HepG2 (cell line): ENCODE data around the gene CYP17A1. TPM values are rescaled to one million over a fixed set of nuclear protein-coding genes. Genes with fewer than 3 reads are reported as not detected.

Experiments used
- ATAC-seq: fragments of 200-7000 bp; cut with Tn5 transposase; 3 replicates; pipeline ENCODE4 v1.9.1; 2020; ENCODE audit warnings: mild to moderate bottlenecking, moderate library complexity
- BruUV-seq: library from RNA; stranded (reverse); fragments of 400-500 nt; replicated peaks from 2 replicates; lab custom pipeline; 2021; lab: Mats Ljungman, UMichigan
- CTCF ChIA-PET: fragments of 300-600 bp; formaldehyde crosslinking; extraction: SDS; loops from one replicate; lab custom pipeline; 2021; ENCODE audit warnings: low total read pairs, inconsistent platforms, low intra/inter-chr PET ratio; lab: Yijun Ruan, JAX
- POLR2A ChIA-PET: fragments of 350-600 bp; sonication (Branson Sonifier 250); formaldehyde crosslinking; loops from one replicate; lab custom pipeline; 2020; ENCODE audit warnings: antibody characterized with exemption, inconsistent platforms; lab: Yijun Ruan, JAX
- DNase-seq: peaks from one replicate; pipeline ENCODE4 v3.0.0-alpha.2; 2015; ENCODE audit warnings: low spot score
- FAIRE-seq: peaks from 3 replicates; lab custom pipeline; 2011; peaks lifted over from hg19 to GRCh38; lab: Jason Lieb, UNC
- H2AFZ ChIP-seq: one replicate; pipeline ENCODE4 v1.6.1; 2011; ENCODE audit warnings: low read length, inconsistent platforms
- H3K27ac ChIP-seq: fragments of 300-600 bp; 3 replicates; pipeline ENCODE4 v1.8.0; 2011; ENCODE audit warnings: mixed run types, mild to moderate bottlenecking, mixed read lengths, low read length, inconsistent platforms; ENCODE audit not compliant: insufficient read depth; ENCODE audit errors: extremely low read length
- H3K27me3 ChIP-seq, 2 experiments: fragments of 200-600 bp in 1 of 2; 2 replicates in 1 of 2; 3 replicates in 1 of 2; pipeline versions ENCODE4 v1.6.0 to v1.8.0; 2011; ENCODE audit warnings: low read length in 2 of 2, mild to moderate bottlenecking in 2 of 2, moderate library complexity in 2 of 2, inconsistent platforms in 1 of 2; ENCODE audit not compliant: insufficient read depth in 2 of 2, control insufficient read depth in 1 of 2
- H3K36me3 ChIP-seq, 2 experiments: fragments of 200-600 bp in 1 of 2; replicated peaks in 1 of 2; 2 replicates in 1 of 2; 3 replicates in 1 of 2; pipeline versions ENCODE4 v1.5.1 to v1.8.0; 2011; ENCODE audit warnings: low read length in 2 of 2, inconsistent platforms in 1 of 2; ENCODE audit not compliant: insufficient read depth in 2 of 2, control insufficient read depth in 1 of 2
- H3K4me1 ChIP-seq: 2 replicates; pipeline ENCODE4 v1.5.1; 2012; ENCODE audit warnings: low read length, inconsistent platforms; ENCODE audit not compliant: insufficient read depth
- H3K4me2 ChIP-seq: 2 replicates; pipeline ENCODE4 v1.6.0; 2011; ENCODE audit warnings: low read depth, low read length, inconsistent platforms
- H3K4me3 ChIP-seq, 3 experiments: fragments of 200-600 bp in 1 of 3; sonication (generic), shearing (Covaris generic) in 1 of 3; replicated peaks in 1 of 3; 2 replicates each; pipeline ENCODE4 v1.5.1; 2011 to 2016; ENCODE audit warnings: low read length in 3 of 3, inconsistent platforms in 2 of 3, low read depth in 2 of 3, mild to moderate bottlenecking in 2 of 3, control low read depth in 1 of 3, mixed read lengths in 1 of 3; ENCODE audit not compliant: insufficient read depth in 1 of 3
- H3K79me2 ChIP-seq: one replicate; pipeline ENCODE4 v1.6.1; 2011; ENCODE audit warnings: low read length, inconsistent platforms; ENCODE audit not compliant: insufficient read depth
- H3K9ac ChIP-seq: 2 replicates; pipeline ENCODE4 v1.6.0; 2011; ENCODE audit warnings: mild to moderate bottlenecking, low read depth, low read length, inconsistent platforms; ENCODE audit not compliant: insufficient read depth
- H3K9me3 ChIP-seq: 2 replicates; pipeline ENCODE4 v1.5.1; 2012; ENCODE audit warnings: mild to moderate bottlenecking, low read length
- H4K20me1 ChIP-seq: 2 replicates; pipeline ENCODE4 v1.6.0; 2011; ENCODE audit warnings: inconsistent platforms, mild to moderate bottlenecking, low read length, moderate library complexity; ENCODE audit not compliant: insufficient read depth
- BATF2 ChIP-seq: sonication (generic); formaldehyde crosslinking; IDR thresholded peaks from 2 replicates; pipeline ENCODE4 v1.8.0; 2022; ENCODE audit warnings: mild to moderate bottlenecking, missing genetic modification reagents, moderate library complexity
- FOXO1 ChIP-seq: sonication (generic); formaldehyde crosslinking; IDR thresholded peaks from 2 replicates; pipeline ENCODE4 v1.4.0; 2020; ENCODE audit warnings: missing genetic modification reagents
- HNRNPK ChIP-seq: fragments of 200-400 bp; formaldehyde crosslinking; IDR thresholded peaks from 2 replicates; pipeline ENCODE4 v1.6.1; 2018; ENCODE audit warnings: low read length, low read depth, moderate library complexity, mild to moderate bottlenecking; ENCODE audit not compliant: poor library complexity, severe bottlenecking
- PCBP2 ChIP-seq: fragments of 200-400 bp; formaldehyde crosslinking; optimal IDR thresholded peaks from 2 replicates; pipeline ENCODE3; 2018; ENCODE audit warnings: low read length, low read depth; ENCODE audit not compliant: poor library complexity, severe bottlenecking
- ZNF3 ChIP-seq: IDR thresholded peaks from 2 replicates; pipeline ENCODE4 v1.7.0; 2017; ENCODE audit warnings: inconsistent platforms
- ZNF350 ChIP-seq: sonication (generic); formaldehyde crosslinking; IDR thresholded peaks from 2 replicates; pipeline ENCODE4 v1.4.0; 2020; ENCODE audit warnings: mild to moderate bottlenecking, low read depth, missing genetic modification reagents, borderline replicate concordance
- ZNF446 ChIP-seq: sonication (generic); formaldehyde crosslinking; IDR thresholded peaks from 2 replicates; pipeline ENCODE4 v1.5.0; 2020; ENCODE audit warnings: mild to moderate bottlenecking, missing genetic modification reagents
- WGBS: methylation state at CpG from one replicate; pipeline ENCODE4 v1.1.6; 2017; ENCODE audit warnings: low lambda C conversion rate; 5-methylcytosine and 5-hydroxymethylcytosine counted together
- in situ Hi-C: cut with HindIII; loops from 2 replicates; pipeline ENCODE4 v1.10.0; 2017; ENCODE audit warnings: low pct_unique_long_range_greater_than_20kb; ENCODE audit not compliant: extremely low pct_ligation_motif_present
- intact Hi-C: fragments of 100-400 bp; cut with micrococcal nuclease; formaldehyde crosslinking; loops from one replicate; pipeline ENCODE4 v1.10.0; 2022; ENCODE audit not compliant: unreplicated experiment
- polyA plus RNA-seq, 8 experiments: library from polyadenylated mRNA; depleted of rRNA in 3 of 8; stranded (reverse) in 7 of 8; unstranded in 1 of 8; fragments of >200 nt; fragmentation: Illumina TruSeq in 4 of 8; extraction: Trizol in 4 of 8; gene quantifications; 2 replicates each; pipeline versions ENCODE4 v1.2.1 to v1.2.3, GENCODE V29; 2011 to 2016; ENCODE audit warnings: low read depth in 4 of 8, missing spikeins in 1 of 8, mixed read lengths in 1 of 8; ENCODE audit not compliant: insufficient read depth in 1 of 8
- total RNA-seq, 5 experiments: library from RNA; depleted of rRNA; stranded (reverse); fragments of >200 nt; fragmentation: Illumina TruSeq; extraction: Trizol; gene quantifications; 2 replicates each; pipeline ENCODE4 v1.2.3, GENCODE V29; 2016; ENCODE audit warnings: low read depth in 1 of 5
- TF ChIP-seq, protein P1 (sequence below): sonication (generic); formaldehyde crosslinking; IDR thresholded peaks from 2 replicates; pipeline ENCODE4 v1.4.0; 2020; ENCODE audit warnings: low read depth, missing genetic modification reagents
- TF ChIP-seq, protein P2 (sequence below): sonication (generic); formaldehyde crosslinking; IDR thresholded peaks from 2 replicates; pipeline ENCODE4 v1.5.0; 2020; ENCODE audit warnings: mild to moderate bottlenecking, missing genetic modification reagents

The CYP17A1 gene
- total and polyA plus RNA-seq, 2 of the 13 experiments (the other 11 are each of a cell fraction or from before 2014, with no cell fraction given), result 0.13 to 1.1 TPM

GRCh38 chr10:102801496-102801895 lies 35.7 kb downstream of the CYP17A1 start:
- in situ Hi-C loops, result no loop called here
- CTCF ChIA-PET, result no interaction called here
- FAIRE-seq (no peak), ATAC-seq (no peak), DNase-seq (no peak)
- no peaks in the 10 kb centered on the region for H3K79me2 ChIP-seq
- no peak overlapping the region for H3K27ac ChIP-seq
- H3K4me2 ChIP-seq, result no peak overlapping the region
- no peak overlapping the region for H3K9ac ChIP-seq
- no peak for TF ChIP-seq FOXO1 (CRISPR knock-in tag)
- peak; percentile 84 for TF ChIP-seq HNRNPK
- peak; percentile 65 for TF ChIP-seq PCBP2
- POLR2A ChIA-PET, result no interaction called here
- H3K4me1 ChIP-seq, result peaks cover 33% of the 10 kb centered on the region
- H3K36me3 ChIP-seq, result peaks cover 5 to 7% of the 10 kb centered on the region in 2 experiments; a peak in 3 of 5 replicates
- no peaks in the 10 kb centered on the region for H3K27me3 ChIP-seq
- no peak overlapping the region for H3K4me3 ChIP-seq
- H2AFZ ChIP-seq, result no peak overlapping the region
- no peaks in the 10 kb centered on the region for H3K9me3 ChIP-seq
- BruUV-seq, result no TSS peak
- H4K20me1 ChIP-seq, result no peaks in the 10 kb centered on the region
- WGBS, result 87% methylated on average over 2 of the region's 2 CpGs
- intact Hi-C loops, result no loop called here

- no TSS peak for BruUV-seq
- peaks cover 41% of the 10 kb centered on the region for H3K4me1 ChIP-seq
- FAIRE-seq, result no peak
Measured at GRCh38 chr10:102800611-102801335, 36.4 kb downstream of the CYP17A1 start.

More at GRCh38 chr10:102800611-102801335, 36.4 kb downstream of the CYP17A1 start:
- Histone ChIP-seq H3K79me2 (no peaks in the 10 kb centered on the region), H3K9me3 (no peaks in the 10 kb centered on the region), H3K4me2 (no peak overlapping the region), H3K27ac (no peak overlapping the region), H3K4me3 (no peak overlapping the region), H3K36me3 (peaks cover 5 to 7% of the 10 kb centered on the region in 2 experiments; a peak in 3 of 5 replicates), H4K20me1 (no peaks in the 10 kb centered on the region), H3K27me3 (no peaks in the 10 kb centered on the region), H3K9ac (no peak overlapping the region), H2AFZ (no peak overlapping the region)
- DNase-seq (no peak), ATAC-seq (no peak)
- intact Hi-C loops (no loop called here), in situ Hi-C loops (no loop called here)
- ChIA-PET POLR2A (no interaction called here), CTCF (no interaction called here)
- no peak for TF ChIP-seq ZNF350
- TF ChIP-seq ZNF3, result 0 out of 2 replicates have a peak, but pooled peaks have one; percentile 30
- TF ChIP-seq, protein P1, sequence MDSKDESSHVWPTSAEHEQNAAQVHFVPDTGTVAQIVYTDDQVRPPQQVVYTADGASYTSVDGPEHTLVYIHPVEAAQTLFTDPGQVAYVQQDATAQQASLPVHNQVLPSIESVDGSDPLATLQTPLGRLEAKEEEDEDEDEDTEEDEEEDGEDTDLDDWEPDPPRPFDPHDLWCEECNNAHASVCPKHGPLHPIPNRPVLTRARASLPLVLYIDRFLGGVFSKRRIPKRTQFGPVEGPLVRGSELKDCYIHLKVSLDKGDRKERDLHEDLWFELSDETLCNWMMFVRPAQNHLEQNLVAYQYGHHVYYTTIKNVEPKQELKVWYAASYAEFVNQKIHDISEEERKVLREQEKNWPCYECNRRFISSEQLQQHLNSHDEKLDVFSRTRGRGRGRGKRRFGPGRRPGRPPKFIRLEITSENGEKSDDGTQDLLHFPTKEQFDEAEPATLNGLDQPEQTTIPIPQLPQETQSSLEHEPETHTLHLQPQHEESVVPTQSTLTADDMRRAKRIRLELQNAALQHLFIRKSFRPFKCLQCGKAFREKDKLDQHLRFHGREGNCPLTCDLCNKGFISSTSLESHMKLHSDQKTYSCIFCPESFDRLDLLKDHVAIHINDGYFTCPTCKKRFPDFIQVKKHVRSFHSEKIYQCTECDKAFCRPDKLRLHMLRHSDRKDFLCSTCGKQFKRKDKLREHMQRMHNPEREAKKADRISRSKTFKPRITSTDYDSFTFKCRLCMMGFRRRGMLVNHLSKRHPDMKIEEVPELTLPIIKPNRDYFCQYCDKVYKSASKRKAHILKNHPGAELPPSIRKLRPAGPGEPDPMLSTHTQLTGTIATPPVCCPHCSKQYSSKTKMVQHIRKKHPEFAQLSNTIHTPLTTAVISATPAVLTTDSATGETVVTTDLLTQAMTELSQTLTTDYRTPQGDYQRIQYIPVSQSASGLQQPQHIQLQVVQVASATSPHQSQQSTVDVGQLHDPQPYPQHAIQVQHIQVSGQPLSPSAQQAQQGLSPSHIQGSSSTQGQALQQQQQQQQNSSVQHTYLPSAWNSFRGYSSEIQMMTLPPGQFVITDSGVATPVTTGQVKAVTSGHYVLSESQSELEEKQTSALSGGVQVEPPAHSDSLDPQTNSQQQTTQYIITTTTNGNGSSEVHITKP (CRISPR knock-in tag), result no peak
- TF ChIP-seq BATF2 (CRISPR knock-in tag), result no peak
- TF ChIP-seq ZNF446 (CRISPR knock-in tag), result no peak
- TF ChIP-seq, protein P2, sequence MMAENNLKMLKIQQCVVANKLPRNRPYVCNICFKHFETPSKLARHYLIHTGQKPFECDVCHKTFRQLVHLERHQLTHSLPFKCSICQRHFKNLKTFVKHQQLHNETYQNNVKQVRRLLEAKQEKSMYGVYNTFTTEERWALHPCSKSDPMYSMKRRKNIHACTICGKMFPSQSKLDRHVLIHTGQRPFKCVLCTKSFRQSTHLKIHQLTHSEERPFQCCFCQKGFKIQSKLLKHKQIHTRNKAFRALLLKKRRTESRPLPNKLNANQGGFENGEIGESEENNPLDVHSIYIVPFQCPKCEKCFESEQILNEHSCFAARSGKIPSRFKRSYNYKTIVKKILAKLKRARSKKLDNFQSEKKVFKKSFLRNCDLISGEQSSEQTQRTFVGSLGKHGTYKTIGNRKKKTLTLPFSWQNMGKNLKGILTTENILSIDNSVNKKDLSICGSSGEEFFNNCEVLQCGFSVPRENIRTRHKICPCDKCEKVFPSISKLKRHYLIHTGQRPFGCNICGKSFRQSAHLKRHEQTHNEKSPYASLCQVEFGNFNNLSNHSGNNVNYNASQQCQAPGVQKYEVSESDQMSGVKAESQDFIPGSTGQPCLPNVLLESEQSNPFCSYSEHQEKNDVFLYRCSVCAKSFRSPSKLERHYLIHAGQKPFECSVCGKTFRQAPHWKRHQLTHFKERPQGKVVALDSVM (CRISPR knock-in tag), result no peak
- 96% methylated on average over 10 of the region's 10 CpGs for WGBS
